Endometrium (tissue), 2 donors: ENCODE data around the gene AFF3.

Source experiments
- FAIRE-seq: peaks from 2 replicates; lab custom pipeline; 2012; peaks lifted over from hg19 to GRCh38; lab: Jason Lieb, UNC
- donor health status: control.
- donor health status: control.

Gene AFF3

GRCh38 chr2:100006516-100006915 is 135.9 kb downstream of the AFF3 start:
- no peak for FAIRE-seq

GRCh38 chr2:100004959-100005387 is 137.4 kb downstream of the AFF3 start:
- no peak for FAIRE-seq

GRCh38 chr2:100004348-100004884 is 138.0 kb downstream of the AFF3 start:
- FAIRE-seq, result no peak

- FAIRE-seq, result no peak
Measured at GRCh38 chr2:100002059-100002458, 140.3 kb downstream of the AFF3 start.

GRCh38 chr2:100000915-100001707 is 141.3 kb downstream of the AFF3 start:
- FAIRE-seq, result no peak

GRCh38 chr2:99998651-99999320 is 143.6 kb downstream of the AFF3 start:
- no peak for FAIRE-seq

- FAIRE-seq, result no peak
Measured at GRCh38 chr2:99989905-99990304, 152.5 kb downstream of the AFF3 start.

- no peak for FAIRE-seq
Measured at GRCh38 chr2:99988599-99988998, 153.8 kb downstream of the AFF3 start.

- FAIRE-seq, result no peak
Measured at GRCh38 chr2:99987160-99987559, 155.2 kb downstream of the AFF3 start.

GRCh38 chr2:99984799-99985515 is 157.4 kb downstream of the AFF3 start:
- FAIRE-seq, result peak; percentile 96

- no peak for FAIRE-seq
Measured at GRCh38 chr2:99982744-99983143, 159.6 kb downstream of the AFF3 start.

- FAIRE-seq, result no peak
Measured at GRCh38 chr2:99981840-99982239, 160.6 kb downstream of the AFF3 start.

- FAIRE-seq, result no peak
Measured at GRCh38 chr2:99980176-99980575, 162.2 kb downstream of the AFF3 start.

GRCh38 chr2:99977966-99978365 is 164.4 kb downstream of the AFF3 start:
- FAIRE-seq, result no peak

- no peak for FAIRE-seq
Measured at GRCh38 chr2:99975386-99975785, 167.0 kb downstream of the AFF3 start.

- no peak for FAIRE-seq
Measured at GRCh38 chr2:99974682-99975375, 167.6 kb downstream of the AFF3 start.

- FAIRE-seq, result no peak
Measured at GRCh38 chr2:99974275-99974674, 168.1 kb downstream of the AFF3 start.

- FAIRE-seq, result no peak
Measured at GRCh38 chr2:99971326-99971900, 171.0 kb downstream of the AFF3 start.

- no peak for FAIRE-seq
Measured at GRCh38 chr2:99970292-99970868, 172.0 kb downstream of the AFF3 start.

- FAIRE-seq, result no peak
Measured at GRCh38 chr2:99961196-99961913, 181.0 kb downstream of the AFF3 start.

GRCh38 chr2:99960790-99961189 is 181.6 kb downstream of the AFF3 start:
- FAIRE-seq, result no peak
